Testis (tissue), 2 donors: ENCODE data around the gene ASB5.

ENCODE experiments used
- CTCF ChIP-seq, 3 experiments: fragments of 450-650 bp in 2 of 3; fragments of 200-600 bp in 1 of 3; sonication (generic) in 1 of 3; IDR thresholded peaks; one replicate each; pipeline ENCODE4 v1.5.1; 2016 to 2019; ENCODE audit warnings: antibody characterized with exemption in 3 of 3, mild to moderate bottlenecking in 2 of 3, moderate library complexity in 1 of 3
- POLR2A ChIP-seq: fragments of 450-650 bp; IDR thresholded peaks from one replicate; pipeline ENCODE4 v1.6.1; 2017; ENCODE audit warnings: antibody characterized with exemption, mild to moderate bottlenecking, moderate library complexity

- TF ChIP-seq POLR2A (no peak), CTCF (IDR thresholded peaks at IDR 0.05) (no peak)
Observed at GRCh38 chr4:176262243-176262642, 6.8 kb downstream of the ASB5 start.
